H1 (cell line): Measurements from ENCODE around the gene BLNK. TPM values are rescaled to one million over a fixed set of nuclear protein-coding genes. Genes with fewer than 3 reads are reported as not detected.

Experiments used
- ASH2L ChIP-seq: fragments of 200-600, 300-600 bp; sonication (generic); IDR thresholded peaks from one replicate; pipeline ENCODE4 v1.7.1; 2017; ENCODE audit warnings: low read length
- CBX5 ChIP-seq: fragments of 300-800, 300-1000 bp; sonication (generic); IDR thresholded peaks from 2 replicates; pipeline ENCODE4 v1.7.1; 2016; ENCODE audit warnings: antibody characterized with exemption, low read length, low read depth
- CEBPB ChIP-seq: IDR thresholded peaks from 2 replicates; pipeline ENCODE4 v1.6.1; 2012; ENCODE audit warnings: low read depth, low read length
- CTBP2 ChIP-seq: IDR thresholded peaks from 2 replicates; pipeline ENCODE4 v1.7.0; 2011; ENCODE audit warnings: borderline replicate concordance, mild to moderate bottlenecking, moderate library complexity, mixed read lengths, low read length; ENCODE audit not compliant: insufficient read depth, insufficient read length
- EP300 ChIP-seq, 2 experiments: IDR thresholded peaks; 1 replicate in 1 of 2; 2 replicates in 1 of 2; pipeline ENCODE4 v1.6.1; 2011 to 2012; ENCODE audit warnings: low read depth in 2 of 2, low read length in 2 of 2, mild to moderate bottlenecking in 2 of 2, borderline replicate concordance in 1 of 2, inconsistent platforms in 1 of 2, moderate library complexity in 1 of 2
- EZH2 ChIP-seq: fragments of 200-600 bp; sonication (generic); IDR thresholded peaks from 2 replicates; pipeline ENCODE4 v1.7.1; 2012; ENCODE audit warnings: low read depth, mild to moderate bottlenecking, moderate library complexity, low read length, inconsistent platforms; ENCODE audit not compliant: severe bottlenecking
- HDAC6 ChIP-seq: IDR thresholded peaks from one replicate; pipeline ENCODE4 v1.7.1; 2012; ENCODE audit warnings: low read depth, mild to moderate bottlenecking, inconsistent platforms, low read length, moderate library complexity
- KDM5A ChIP-seq: fragments of 200-600 bp; IDR thresholded peaks from 2 replicates; pipeline ENCODE4 v1.7.1; 2012; ENCODE audit warnings: mild to moderate bottlenecking, low read length, inconsistent platforms, mixed read lengths
- POLR2A ChIP-seq, 2 experiments: IDR thresholded peaks; 1 replicate in 1 of 2; 2 replicates in 1 of 2; pipeline ENCODE4 v1.6.1; 2011; ENCODE audit warnings: low read depth in 2 of 2, low read length in 2 of 2, mild to moderate bottlenecking in 2 of 2; ENCODE audit errors: control extremely low read depth in 1 of 2
- SIRT6 ChIP-seq: IDR thresholded peaks from one replicate; pipeline ENCODE4 v1.7.1; 2012; ENCODE audit warnings: low read length, inconsistent platforms
- YY1 ChIP-seq: IDR thresholded peaks from 2 replicates; pipeline ENCODE4 v1.6.1; 2011; ENCODE audit warnings: low read depth, mild to moderate bottlenecking, low read length
- polyA plus RNA-seq, 7 experiments: library from polyadenylated mRNA; depleted of rRNA in 3 of 7; stranded (reverse) in 5 of 7; unstranded in 2 of 7; fragments of >200 nt in 5 of 7; fragments of 200-250 nt in 2 of 7; gene quantifications; 1 replicate in 5 of 7; 2 replicates in 1 of 7; 4 replicates in 1 of 7; pipeline versions ENCODE4 v1.2.1 to v1.2.3, GENCODE V29; 2011 to 2013; ENCODE audit warnings: missing spikeins in 2 of 7, mixed read lengths in 2 of 7
- total RNA-seq: library from RNA; stranded (reverse); fragmentation: NEBNext Ultra II Directional; extraction: Animal tissue kit (Norgen Biotek cat#: 25700); gene quantifications from 2 replicates; pipeline ENCODE4 v1.2.1, GENCODE V29; 2021
- TF ChIP-seq, protein P1 (sequence below): fragments of 300-600 bp; sonication (generic); IDR thresholded peaks from 2 replicates; pipeline ENCODE4 v1.7.1; 2012; ENCODE audit warnings: low read length, moderate library complexity, mild to moderate bottlenecking, inconsistent platforms; ENCODE audit not compliant: insufficient replicate concordance

The BLNK gene
- total and polyA plus RNA-seq, 2 of the 8 experiments (the other 6 are each of a cell fraction or from before 2014, with no cell fraction given), result not detected

DNA sequence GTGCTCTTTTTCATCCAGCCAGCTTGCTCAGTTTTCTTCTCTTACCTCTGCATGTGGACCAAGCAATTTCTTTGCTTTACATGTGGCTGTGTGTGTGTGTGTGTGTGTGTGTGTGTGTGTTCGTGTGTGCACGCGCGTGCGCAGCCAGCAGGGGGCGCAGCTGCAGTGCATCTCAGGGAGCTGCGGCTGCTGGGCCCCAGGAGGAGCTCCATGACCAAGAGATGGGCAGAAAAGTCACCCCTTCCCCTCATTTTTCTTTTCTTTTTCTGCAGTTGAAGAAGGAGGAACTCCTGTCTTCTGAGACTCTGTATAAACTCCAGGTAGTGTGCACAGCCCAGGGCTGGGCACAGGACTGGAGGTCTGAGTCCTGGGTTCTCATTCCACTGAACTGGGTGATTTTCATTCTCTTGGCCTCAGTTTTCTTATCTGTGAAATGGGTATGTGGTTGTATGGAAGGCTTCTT is 41.8 kb downstream of the BLNK start (continued):
- no peak for TF ChIP-seq CEBPB
- no peak for TF ChIP-seq CBX5
- TF ChIP-seq YY1, result no peak; the same call in 1 of the 2 replicates
- TF ChIP-seq, protein P1, sequence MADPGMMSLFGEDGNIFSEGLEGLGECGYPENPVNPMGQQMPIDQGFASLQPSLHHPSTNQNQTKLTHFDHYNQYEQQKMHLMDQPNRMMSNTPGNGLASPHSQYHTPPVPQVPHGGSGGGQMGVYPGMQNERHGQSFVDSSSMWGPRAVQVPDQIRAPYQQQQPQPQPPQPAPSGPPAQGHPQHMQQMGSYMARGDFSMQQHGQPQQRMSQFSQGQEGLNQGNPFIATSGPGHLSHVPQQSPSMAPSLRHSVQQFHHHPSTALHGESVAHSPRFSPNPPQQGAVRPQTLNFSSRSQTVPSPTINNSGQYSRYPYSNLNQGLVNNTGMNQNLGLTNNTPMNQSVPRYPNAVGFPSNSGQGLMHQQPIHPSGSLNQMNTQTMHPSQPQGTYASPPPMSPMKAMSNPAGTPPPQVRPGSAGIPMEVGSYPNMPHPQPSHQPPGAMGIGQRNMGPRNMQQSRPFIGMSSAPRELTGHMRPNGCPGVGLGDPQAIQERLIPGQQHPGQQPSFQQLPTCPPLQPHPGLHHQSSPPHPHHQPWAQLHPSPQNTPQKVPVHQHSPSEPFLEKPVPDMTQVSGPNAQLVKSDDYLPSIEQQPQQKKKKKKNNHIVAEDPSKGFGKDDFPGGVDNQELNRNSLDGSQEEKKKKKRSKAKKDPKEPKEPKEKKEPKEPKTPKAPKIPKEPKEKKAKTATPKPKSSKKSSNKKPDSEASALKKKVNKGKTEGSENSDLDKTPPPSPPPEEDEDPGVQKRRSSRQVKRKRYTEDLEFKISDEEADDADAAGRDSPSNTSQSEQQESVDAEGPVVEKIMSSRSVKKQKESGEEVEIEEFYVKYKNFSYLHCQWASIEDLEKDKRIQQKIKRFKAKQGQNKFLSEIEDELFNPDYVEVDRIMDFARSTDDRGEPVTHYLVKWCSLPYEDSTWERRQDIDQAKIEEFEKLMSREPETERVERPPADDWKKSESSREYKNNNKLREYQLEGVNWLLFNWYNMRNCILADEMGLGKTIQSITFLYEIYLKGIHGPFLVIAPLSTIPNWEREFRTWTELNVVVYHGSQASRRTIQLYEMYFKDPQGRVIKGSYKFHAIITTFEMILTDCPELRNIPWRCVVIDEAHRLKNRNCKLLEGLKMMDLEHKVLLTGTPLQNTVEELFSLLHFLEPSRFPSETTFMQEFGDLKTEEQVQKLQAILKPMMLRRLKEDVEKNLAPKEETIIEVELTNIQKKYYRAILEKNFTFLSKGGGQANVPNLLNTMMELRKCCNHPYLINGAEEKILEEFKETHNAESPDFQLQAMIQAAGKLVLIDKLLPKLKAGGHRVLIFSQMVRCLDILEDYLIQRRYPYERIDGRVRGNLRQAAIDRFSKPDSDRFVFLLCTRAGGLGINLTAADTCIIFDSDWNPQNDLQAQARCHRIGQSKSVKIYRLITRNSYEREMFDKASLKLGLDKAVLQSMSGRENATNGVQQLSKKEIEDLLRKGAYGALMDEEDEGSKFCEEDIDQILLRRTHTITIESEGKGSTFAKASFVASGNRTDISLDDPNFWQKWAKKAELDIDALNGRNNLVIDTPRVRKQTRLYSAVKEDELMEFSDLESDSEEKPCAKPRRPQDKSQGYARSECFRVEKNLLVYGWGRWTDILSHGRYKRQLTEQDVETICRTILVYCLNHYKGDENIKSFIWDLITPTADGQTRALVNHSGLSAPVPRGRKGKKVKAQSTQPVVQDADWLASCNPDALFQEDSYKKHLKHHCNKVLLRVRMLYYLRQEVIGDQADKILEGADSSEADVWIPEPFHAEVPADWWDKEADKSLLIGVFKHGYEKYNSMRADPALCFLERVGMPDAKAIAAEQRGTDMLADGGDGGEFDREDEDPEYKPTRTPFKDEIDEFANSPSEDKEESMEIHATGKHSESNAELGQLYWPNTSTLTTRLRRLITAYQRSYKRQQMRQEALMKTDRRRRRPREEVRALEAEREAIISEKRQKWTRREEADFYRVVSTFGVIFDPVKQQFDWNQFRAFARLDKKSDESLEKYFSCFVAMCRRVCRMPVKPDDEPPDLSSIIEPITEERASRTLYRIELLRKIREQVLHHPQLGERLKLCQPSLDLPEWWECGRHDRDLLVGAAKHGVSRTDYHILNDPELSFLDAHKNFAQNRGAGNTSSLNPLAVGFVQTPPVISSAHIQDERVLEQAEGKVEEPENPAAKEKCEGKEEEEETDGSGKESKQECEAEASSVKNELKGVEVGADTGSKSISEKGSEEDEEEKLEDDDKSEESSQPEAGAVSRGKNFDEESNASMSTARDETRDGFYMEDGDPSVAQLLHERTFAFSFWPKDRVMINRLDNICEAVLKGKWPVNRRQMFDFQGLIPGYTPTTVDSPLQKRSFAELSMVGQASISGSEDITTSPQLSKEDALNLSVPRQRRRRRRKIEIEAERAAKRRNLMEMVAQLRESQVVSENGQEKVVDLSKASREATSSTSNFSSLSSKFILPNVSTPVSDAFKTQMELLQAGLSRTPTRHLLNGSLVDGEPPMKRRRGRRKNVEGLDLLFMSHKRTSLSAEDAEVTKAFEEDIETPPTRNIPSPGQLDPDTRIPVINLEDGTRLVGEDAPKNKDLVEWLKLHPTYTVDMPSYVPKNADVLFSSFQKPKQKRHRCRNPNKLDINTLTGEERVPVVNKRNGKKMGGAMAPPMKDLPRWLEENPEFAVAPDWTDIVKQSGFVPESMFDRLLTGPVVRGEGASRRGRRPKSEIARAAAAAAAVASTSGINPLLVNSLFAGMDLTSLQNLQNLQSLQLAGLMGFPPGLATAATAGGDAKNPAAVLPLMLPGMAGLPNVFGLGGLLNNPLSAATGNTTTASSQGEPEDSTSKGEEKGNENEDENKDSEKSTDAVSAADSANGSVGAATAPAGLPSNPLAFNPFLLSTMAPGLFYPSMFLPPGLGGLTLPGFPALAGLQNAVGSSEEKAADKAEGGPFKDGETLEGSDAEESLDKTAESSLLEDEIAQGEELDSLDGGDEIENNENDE, result no peak
- no peak for TF ChIP-seq EZH2
- no peak for TF ChIP-seq ASH2L
- TF ChIP-seq CTBP2, result no peak
- TF ChIP-seq EP300 (IDR thresholded peaks at IDR 0.05; ENCODE audit: borderline replicate concordance in 1 of 2, low read depth in 2 of 2, low read length in 2 of 2), result 0 out of 3 replicates have a peak, but pooled peaks of 1 of the 2 experiments have one; percentile 15
- no peak for TF ChIP-seq SIRT6
- no peak for TF ChIP-seq HDAC6
- no peak for TF ChIP-seq POLR2A (IDR thresholded peaks at IDR 0.05; ENCODE audit: control extremely low read depth in 1 of 2, low read depth in 2 of 2, low read length in 2 of 2)
- no peak for TF ChIP-seq KDM5A
